NCI-H1048 (cell line): Measurements from ENCODE around the gene TMEM167A.

Source experiments
- DNase-seq: peaks from one replicate; lab custom pipeline; 2025; lab: John Stamatoyannopoulos, UW

Gene TMEM167A, protein sequence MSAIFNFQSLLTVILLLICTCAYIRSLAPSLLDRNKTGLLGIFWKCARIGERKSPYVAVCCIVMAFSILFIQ

DNA sequence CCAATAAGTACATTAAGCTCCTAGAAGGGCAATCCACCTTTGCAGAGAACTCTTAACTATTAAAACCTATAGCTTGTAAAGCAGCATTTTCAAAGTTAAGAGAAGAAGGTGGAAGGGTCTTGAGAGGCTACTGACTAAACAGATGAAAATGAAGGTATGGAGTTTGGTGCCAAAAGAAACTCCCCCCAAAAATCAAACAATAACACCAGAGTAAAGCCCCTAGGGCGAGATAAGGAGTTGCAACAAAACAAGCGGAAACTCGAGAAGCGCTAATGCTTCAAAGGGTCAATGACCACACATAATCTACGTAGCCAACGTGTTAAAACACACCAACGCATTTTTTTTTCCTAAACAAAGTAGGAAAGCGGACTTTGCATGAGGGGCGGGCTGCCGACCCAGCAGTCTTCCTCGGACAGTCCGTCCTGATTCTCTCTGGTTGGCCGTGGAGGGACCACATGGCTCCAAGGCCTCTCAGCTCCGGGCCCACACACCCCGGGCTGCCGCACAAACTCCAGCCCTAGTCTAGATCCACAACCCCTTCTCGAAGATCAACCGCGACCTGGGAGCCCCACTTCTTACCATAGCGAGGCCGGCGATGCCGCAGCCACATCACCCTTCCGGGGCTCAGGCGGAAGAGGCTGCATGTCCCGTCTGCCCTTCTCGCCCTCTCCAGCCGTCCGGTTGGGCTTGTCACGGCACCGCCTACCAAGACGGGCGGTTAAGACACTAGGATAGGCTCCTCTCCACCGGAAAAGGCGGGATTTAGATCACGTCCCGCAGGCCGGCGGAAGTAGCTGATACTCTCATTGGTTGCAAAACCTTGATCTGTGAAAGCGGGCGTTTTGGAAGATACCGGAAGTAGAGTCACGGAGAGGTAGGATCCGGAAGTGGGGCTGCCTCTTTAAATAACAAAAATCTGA is at the start of gene TMEM167A, which contains the start of gene XRCC4:
TMEM167A (minus strand) TSS at position 653 of the 920 bp plus-strand sequence; CDS start at position 582, 71 bp downstream.
XRCC4 (plus strand) TSS at position 806 of the 920 bp plus-strand sequence. CDS start 27,373 bp downstream, outside the sequence.
- DNase-seq = peak; percentile 97

DNA sequence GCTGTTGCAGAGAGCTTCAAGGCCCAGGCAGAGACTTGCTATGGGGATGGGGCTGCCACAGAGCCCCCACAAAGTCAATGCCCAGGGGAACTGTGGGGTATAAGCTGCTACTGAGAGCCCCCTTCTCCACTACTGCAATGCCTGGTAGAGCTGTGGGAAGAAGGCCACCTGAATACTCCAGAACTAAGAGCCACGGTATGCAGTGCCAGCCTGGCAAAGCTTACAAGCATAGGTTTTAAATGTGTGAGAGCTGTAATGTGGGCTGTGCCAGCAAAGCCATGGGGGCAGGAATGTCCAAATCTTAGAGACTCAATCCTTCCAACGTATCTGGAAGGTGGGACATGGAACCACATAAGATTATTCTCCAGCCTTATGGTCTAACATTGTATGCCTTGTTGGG is 49.3 kb upstream of the TMEM167A start:
- no peak for DNase-seq

DNA sequence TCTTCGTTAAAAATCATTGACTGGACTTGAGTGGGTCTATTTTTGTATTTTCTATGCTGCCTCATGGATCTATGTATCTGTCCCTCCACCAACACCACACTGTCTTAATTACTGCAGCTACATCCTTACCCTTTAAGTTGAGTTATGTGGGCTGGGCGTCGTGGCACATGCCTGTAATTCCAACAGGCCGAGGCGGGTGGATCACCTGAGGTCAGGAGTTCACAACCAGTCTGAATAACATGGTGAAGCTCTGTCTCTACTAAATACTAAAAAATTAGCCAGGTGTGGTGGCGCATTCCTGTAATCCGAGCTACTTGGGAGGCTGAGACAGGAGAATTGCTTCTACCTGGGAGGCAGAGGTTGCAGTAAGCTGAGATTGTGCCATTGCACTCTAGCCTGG is 48.4 kb upstream of the TMEM167A start:
- no peak for DNase-seq

DNA sequence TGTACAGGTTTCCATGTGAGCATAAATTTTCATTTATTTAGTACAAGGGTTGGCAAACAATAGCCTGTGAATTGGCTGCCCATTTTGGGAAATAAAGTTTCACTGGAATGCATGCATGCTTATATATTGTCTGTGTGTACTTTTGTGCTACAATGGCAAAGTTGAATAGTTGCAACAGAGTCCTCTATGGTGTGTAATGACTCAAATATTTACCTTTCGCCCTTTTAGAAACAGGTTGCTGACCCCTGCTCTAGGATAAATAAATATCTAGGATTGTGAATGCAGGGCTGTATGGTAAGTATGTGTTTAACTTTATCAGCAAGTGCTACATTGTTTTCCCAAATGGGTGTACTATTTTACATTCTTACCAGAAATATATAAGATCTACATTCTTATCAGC is 47.4 kb upstream of the TMEM167A start:
- no peak for DNase-seq

DNA sequence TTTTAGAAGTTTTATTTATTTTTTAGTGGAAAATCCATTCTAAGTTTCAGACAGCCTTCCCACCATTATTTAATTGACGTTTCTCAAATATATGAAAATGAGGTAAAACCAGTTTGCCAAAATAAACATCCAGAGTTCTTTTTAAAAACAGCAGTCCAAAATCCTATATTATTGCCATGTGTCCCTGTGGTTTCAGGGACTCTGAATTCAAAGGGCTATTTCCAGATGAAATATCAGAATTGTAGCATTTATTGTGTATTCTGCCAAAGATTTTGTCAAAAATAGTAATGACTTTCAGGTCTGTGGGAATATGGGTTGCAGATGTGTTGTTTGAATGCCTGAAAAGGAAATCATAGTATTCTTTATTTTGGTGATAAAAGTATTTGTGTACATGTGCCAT is 41.8 kb upstream of the TMEM167A start:
- DNase-seq = no peak

DNA sequence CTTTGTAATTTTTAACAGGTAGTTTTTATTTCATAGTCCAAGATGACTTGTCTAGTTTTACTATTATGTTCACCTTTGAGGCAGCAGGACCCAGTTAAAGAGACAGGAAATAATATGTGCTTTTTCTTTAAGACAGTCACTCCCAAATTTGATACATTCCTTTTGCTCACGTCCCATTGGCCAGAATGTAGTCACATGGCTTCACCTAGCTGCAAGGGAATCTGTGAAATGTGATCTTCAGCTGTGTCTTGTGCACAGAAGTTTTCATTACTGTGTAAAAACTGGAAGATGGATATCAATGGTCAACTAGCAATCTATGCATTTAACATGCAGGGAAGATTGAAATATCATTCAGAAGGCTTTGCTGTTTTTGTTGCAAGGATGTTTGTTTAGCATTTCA is 41.3 kb upstream of the TMEM167A start:
- no peak for DNase-seq

DNA sequence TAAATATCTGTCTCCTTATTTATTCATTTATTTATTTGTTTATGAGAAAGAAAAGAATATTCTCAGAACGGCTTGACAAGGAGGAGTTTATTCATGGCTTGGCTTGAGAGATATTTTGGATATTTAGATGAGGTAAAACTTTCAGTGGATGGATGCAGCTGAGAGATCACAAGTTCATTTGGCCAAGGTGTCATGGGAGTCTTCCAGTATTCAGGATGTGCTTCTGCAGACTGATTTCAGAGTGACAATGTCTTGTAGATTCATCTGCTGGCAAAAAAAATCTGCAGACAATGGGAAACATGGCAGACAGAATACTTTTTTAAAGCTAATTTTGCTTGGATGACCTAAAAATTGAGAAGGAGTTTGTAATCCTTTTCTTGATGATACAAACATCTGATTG is 38.6 kb upstream of the TMEM167A start:
- DNase-seq = no peak

DNA sequence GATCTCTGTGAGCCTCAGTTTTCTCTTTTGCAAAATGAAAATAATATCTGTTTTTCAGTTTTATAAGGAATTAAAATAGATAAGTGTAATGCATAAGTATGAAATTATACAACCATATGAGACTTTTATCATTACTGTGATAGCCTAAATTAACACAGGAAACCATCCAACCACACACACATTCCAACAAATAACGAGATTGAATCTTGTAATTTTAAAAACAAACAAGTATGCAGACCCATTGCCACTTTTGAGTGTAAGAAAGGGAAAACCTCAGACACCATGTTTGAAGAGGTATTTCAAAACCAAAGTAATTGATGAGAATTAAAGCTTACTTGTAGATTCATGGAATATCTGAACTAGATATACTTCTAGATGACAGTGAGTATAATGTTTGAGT is 32.2 kb upstream of the TMEM167A start:
- no peak for DNase-seq

DNA sequence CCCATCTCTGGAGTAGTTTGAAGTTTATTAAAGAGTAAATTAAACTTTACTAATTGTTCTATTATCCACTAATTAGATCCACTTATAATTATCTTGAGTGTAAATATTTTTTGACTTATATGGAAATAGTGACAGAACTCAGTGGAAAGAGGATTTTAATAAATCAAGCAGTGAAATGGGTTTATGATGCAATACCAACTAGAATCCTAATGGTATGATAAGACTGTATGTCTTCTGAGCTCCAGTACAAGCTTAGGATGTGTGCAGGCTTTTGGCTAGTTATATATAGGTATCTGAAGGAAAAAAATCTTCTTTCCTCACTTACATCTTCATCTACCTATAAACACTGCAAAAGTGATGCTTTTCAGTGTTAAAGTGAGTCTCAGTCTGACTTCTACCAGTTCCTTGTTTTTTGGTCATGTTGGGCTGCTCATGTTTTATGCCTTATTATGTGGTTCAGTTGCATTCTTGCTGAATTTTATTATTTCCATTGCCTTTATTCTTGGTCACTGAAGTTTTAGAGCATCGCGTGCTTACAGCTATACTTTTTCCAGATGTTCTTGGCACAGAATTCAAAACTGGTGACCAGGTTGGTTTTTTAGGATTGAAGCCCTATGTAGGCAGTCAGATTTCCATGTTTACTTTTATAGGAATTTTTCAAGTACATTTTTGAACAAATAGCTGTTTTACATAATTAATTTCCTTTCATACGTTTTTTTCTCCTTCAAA is 30.7 kb upstream of the TMEM167A start:
- DNase-seq = no peak

DNA sequence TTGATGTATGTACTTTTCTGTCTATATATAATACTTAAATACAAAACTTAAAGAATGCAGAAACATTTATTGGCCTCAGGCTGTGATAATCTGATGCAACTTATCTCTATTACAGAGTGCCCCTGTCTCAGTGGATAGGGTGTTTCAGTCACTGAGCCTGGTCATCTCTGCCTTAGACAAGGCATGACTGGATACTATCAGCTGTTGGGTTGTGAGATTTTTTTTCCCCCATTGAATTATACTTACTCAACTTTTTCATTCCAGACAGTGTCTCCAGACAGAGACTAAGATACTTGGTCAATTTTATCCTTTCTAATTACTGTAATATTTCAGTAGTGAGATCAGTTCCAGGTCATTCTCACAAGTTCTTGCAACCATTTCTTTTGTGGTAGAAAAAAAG is 26.8 kb upstream of the TMEM167A start:
- no peak for DNase-seq

DNA sequence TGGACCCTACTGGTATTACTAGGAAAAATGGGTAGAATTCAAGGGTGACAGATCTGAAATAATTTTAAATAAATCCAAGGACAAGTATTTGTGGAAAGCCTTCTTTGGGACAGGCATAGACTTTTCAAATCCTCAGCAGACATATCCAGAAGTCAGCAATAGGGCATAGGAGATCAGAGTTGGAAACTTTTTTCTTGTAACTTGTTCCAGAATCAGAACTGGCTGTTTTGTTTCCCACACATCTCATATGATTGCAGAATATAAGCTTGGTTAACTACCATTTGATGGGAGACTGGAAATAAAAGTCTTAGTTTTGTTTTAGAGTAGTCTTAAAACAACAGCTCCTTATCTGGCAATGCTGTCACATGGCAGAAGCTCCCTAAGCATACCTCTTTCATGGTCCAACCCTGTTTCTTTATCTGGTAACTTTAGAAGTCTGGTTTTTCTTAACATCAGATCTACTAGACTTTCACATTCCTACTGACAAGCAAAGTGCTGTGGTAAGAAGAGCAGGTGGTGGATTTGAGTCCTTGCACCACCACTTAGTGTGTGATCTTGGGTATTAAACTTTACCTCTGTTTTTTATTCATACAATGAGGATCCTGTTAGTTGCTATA is 25.3 kb upstream of the TMEM167A start:
- DNase-seq = no peak

DNA sequence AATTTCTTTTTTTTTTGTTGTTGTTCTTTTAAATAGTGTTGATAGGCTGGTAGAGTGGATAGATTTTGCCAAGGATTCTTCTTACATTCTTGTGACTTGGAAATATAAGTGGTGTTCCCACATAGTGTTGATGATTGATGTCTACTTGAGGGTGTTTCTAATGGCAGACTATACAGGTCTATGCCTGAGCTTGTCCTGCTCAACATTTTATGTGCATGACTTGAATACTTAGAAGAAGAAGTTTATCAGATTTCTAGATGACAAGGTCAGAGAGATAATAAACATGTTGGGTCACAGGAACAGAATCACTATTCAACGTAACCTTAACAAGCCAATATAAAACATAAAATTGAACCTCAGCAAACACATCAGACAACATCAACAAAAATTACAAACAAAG is 24.3 kb upstream of the TMEM167A start:
- DNase-seq = no peak

DNA sequence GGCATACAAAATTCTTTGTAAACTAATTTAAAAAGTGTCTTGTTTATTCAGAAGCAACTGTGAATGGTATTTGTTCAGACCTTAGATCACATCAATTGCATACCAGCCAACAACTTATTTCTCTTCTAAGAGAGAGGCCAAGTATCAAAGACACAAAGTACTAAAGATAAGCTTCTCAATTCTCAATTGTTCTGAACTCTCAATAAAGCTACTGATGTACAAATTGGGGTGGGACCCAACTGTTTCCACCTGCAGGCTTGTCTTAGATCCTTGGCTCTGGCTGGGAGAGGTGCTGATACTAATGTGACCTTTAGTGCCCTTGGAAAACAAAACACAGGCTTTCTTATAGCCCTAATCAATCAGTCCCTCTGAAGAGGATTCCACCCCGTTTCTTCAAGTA is 22.3 kb upstream of the TMEM167A start:
- DNase-seq = no peak

DNA sequence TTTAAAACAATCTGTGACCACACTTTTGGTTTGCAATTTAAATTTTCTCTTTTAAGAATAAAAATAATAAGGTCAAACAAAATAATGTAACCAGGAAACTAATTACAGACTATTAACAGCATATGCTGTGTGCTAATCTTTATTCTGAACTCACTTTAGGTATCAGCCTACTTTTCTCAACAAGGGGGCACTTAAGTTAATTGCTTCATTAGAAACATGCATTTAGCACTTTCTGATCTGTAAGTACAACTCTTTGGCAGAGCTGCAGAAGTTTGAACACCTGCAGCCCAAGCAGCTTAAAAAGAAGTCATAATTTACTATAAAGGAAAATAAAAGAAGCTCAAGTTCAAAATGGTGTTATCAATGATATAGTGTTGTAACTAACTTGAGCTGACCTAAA is 21.8 kb upstream of the TMEM167A start:
- no peak for DNase-seq

DNA sequence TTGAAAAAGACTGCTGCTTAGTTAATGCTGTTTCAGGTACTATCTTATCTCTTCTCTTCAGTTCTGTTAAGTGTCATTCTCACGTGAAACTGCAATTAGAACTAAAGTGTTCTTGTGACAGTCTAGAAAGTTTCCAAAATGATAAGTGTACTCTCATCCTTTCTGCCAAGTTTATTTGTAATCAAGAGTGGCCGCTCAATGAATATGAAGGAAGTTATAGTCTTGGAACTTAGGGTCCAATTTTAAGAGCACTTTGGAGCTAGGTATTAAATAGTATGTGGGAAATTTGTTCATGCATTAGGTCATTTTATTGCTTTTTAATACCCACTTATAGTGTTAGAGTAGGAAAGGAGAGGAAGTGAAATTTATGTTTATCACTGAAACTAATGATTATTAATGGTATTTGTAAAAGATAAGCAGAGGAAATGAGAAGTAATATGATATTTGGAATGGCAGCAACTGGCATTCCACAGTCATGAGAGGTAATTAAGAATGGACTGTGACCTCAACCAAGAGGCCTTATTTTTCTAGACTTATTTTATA is 20.6 kb upstream of the TMEM167A start:
- DNase-seq = no peak

DNA sequence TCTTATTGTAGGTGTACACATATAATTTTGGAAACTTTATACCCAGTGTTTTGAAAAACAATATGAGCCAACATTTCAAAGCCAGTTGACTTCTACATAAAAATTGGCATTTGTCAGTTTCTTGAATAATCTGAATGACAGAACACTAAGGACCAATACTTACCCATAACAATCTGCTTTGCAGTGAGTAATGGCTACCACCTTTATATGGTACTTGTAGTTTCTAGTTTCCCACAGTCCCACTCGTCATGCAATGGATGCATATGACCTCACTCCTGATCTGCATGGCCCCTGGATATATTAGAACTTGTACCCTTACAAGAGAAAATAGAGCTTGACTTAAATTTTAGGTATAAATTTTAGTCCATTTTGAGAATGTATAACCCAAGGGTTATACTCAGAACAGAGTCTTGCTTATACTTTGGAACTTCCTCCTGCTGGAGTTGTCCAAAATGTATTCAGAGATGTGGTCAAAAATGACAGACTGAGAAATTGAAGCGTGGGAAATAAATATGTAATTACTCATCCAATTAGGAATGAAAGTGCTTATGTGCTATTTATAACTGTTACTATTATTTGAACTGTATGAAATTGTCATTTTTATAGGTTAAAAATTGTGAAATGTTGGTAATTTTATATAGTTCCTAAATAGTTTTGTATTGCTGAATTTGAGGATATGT is 19.6 kb upstream of the TMEM167A start:
- DNase-seq = no peak

DNA sequence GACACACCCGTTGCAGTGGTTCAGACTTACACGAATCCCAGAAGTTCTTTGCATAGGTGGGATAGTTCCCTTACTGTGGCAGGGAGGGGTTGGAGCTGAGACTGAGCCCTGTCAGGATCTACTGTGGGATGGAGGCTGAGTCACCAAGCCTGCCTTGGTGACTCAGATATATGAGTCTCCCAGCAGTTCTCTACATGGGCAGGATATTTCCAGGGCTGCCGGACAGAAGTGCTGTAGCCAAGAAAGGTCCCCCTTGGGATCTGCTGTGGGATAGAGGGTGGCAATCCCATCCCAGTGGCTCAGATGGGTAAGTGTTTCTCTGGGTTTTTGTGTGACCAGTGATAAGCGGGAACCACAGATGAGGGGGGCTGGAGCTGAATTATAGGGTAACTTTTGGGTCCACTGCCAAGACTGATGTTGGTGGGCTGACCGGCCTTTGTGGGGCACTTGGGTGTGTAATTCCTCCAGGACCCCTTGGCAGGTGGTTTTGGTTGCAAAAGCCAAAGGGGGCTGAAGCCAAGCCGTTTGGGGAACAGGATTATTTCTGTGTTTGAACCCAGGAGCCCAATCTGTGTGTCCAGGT is 18.9 kb upstream of the TMEM167A start:
- no peak for DNase-seq

DNA sequence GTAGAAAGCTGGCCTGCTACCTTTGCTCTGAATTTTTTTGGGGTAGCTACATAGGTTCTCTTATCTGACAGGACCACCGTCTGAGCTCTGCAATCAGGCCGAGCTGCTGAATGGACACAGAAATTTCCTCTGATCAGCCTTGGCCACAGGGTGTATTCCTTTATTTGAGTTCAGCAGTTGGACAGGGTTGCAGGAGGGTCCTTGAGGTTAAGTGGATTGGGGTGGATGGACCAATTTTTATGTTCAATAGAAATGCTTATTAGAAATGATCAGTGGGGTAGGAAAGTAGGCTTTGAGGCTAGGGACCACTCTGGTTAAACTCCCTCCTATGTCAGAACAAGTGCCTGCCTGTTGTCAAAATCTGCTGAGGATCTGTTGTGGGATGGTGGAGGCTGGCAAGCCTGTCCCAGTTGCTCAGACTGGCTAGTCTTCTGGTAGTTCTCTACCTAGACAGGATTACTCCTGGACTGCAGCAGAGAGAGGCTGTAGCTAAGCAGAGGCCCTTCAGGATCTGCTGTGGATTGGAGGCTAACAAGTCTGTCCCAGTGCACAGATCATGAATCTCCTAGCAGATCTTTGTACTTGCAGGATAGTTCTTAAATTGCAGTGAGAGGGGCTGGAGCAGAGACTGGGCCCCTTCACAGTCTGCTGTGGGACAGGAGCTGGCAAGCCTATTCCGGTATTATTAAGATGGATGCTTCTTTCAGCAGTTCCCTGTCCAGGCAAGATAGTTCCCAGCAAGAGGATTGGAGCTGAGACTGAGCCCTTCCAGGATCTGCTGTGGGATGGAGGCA is 18.2 kb upstream of the TMEM167A start:
- no peak for DNase-seq

DNA sequence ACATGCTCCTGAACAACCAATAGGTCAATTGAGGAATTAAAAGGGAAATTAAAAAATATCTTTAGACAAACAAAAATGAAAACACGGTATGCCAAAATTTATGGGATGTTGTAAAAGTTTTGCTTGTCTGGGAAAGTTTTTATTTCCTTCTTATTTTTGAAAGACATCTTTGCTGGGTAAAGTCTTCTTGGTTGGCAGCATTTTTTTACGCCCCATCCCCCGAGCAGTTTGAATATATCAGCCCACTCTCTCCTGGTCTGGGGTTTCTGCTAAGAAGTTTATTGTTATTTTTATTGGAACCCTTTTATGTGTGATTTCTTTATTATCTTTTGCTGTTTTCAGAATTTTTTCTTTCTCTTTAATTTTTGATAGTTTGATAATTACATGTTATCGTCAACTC is 16.5 kb upstream of the TMEM167A start:
- no peak for DNase-seq

DNA sequence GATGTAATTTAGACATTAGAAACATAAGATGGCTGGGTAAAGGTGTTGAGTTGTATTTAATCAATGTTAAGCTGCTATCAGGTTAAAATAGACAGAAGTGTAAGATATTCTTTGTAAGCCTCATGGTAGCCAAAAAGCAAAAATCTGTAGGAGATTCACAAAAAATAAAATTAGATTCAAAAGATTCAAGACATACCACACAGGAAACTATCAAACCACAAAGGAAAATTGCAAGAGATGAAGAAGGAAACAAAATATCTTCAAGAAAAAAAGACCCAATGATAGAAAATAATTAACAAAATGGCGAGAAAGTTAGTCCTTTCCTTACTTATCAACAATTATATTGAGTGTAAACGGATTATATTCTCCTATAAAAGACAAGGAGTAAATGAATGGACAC is 15.4 kb upstream of the TMEM167A start:
- no peak for DNase-seq
